GM18498 (cell line): Measurements from ENCODE around the gene MOK.

ENCODE experiments used
- ATAC-seq: cut with Tn5 transposase; IDR thresholded peaks from one replicate; pipeline ENCODE4 v1.9.1; 2021; ENCODE audit warnings: mild to moderate bottlenecking, moderate library complexity; ENCODE audit not compliant: unreplicated experiment

MOK gene

GRCh38 chr14:102184316-102185035, 120.5 kb downstream of the MOK start:
- ATAC-seq: no peak

GRCh38 chr14:102183886-102184285, 121.1 kb downstream of the MOK start:
- no peak for ATAC-seq

DNA sequence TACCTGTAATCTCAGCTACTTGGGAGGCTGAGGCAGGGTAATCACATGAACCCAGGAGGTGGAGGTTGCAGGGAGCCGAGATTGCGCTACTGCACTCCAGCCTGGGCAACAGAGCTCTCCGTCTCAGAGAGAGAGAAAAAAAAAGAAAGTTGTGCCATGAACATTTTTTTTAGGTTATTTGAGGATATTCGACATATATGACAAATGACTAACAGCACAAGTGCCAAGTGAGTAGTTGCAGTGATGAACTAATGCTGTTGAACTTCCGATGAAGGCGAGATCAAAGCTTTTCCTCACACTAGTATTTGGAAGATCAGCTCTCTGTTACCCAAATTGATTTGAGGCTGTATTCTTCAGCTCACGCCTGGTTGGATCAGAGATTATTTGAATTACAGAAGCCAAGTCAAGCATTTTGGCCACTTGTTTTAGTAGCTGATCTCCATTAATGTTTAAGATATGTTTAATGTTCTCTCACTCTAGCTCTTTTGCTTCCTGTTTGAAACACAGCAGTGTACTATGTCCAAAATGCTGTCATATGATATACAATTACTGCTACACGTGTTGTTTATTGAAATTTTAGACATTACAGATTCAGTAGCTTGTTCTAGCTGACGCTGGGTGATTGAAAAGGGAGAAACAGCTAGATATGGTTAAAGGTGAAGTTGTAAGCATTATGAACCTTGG, 121.9 kb downstream of the MOK start:
- no peak for ATAC-seq

DNA sequence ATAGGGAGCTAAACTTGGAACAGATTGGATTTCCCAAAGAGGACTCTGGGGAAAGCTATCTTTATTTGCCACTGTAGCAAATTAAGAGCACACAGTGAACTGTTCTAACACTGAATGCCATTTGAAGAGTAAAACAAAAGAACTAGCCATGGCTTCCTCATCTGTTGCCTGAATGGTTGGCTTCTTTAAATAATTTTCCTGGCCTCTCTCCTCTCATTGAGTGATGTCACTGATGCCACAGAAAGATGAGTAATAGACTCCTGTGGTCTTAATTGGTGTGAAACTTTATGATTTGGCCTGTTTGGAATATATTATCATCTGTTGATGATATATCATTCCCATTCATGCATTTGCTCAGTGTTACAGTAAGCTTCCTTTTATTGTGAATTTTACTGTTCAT, 122.8 kb downstream of the MOK start:
- ATAC-seq: no peak

DNA sequence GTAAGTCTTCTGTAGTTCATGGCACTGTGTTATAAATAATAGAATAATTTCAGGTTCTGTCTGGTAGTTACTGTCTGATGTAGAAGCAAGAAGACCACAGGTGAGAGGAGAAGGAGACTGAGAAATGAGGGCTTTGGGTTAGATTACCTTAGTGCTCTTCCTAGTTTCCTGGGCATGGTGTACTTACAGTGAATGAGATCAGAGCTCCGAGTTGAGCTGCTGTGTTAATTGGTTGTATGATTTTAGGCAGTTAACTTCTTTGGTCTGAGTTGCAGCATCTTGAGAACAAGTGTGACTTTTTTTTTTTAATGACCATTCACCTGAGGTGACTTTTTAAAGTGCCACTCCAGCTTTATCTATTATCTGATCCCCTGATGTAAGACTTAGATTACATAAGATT, 123.8 kb downstream of the MOK start:
- no peak for ATAC-seq

DNA sequence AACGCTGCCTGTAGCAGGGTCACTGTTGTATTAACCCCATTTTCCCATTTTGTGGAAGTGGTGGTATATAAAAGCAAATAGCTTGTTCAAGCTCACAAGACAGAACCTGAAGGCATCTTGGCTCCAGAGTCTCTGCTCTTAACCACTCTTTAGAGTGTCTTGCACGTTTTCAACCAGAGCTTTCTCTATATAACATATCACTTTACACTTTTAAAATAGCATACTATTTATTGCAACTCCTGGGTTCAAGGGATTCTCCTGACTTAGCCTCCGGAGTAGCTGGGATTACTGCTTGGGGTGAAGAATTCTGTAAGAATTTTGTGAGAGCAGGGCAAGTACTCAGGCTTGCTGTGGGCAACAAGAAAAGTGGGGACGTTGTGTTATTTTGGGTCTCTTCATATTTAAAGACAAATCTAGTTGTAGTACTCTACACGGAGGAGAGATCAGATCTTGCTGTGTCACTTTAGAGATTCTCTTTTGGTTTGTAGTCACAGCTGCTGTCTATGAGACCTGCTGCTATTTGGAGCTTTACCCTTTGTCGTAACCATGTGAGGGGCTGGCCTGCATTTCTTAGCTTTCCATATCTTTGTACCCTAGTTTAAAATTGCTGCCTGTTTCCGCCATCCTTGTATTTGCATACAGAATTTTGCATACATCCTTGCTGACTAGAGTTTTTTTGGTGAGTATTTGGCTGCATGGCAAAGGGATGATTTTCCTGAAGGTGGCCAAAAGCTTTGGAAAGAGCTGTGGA, 124.5 kb downstream of the MOK start:
- no peak for ATAC-seq
